Ovary (tissue), 9 donors: ENCODE results near the gene KCNMA1. TPM values are rescaled to one million over a fixed set of nuclear protein-coding genes. Genes with fewer than 3 reads are reported as not detected.

Experiments used
- DNase-seq, 5 donors: peaks; one replicate each; pipeline ENCODE4 v3.0.0-alpha.2; 2019 to 2020
- H3K27ac ChIP-seq, 2 donors: fragments of 200-600 bp; one replicate each; pipeline versions ENCODE4 v1.5.1 to v1.8.0; 2019 to 2022
- H3K27me3 ChIP-seq: fragments of 200-600 bp; one replicate; pipeline ENCODE4 v1.8.0; 2022
- H3K36me3 ChIP-seq: fragments of 200-600 bp; sonication (generic); one replicate; pipeline ENCODE4 v1.5.1; 2019
- H3K4me1 ChIP-seq: one replicate; pipeline ENCODE4 v1.8.1; 2013; ENCODE audit warnings: mild to moderate bottlenecking, moderate library complexity; ENCODE audit not compliant: insufficient read depth
- H3K4me3 ChIP-seq: fragments of 200-600 bp; sonication (generic); one replicate; pipeline ENCODE4 v1.5.1; 2017
- H3K9me3 ChIP-seq, 2 donors: fragments of 200-600 bp in 1 of 2; sonication (generic) in 1 of 2; one replicate each; pipeline versions ENCODE4 v1.5.1 to v1.8.1; 2013 to 2019; ENCODE audit warnings: mild to moderate bottlenecking in 1 of 2, moderate library complexity in 1 of 2
- CTCF ChIP-seq, 3 donors: fragments of 450-650 bp in 2 of 3; fragments of 200-600 bp in 1 of 3; IDR thresholded peaks; one replicate each; pipeline versions ENCODE4 v1.5.1 to v1.8.0; 2016 to 2022; ENCODE audit warnings: antibody characterized with exemption in 3 of 3, mild to moderate bottlenecking in 1 of 3
- EP300 ChIP-seq: sonication (generic); formaldehyde crosslinking; IDR thresholded peaks from one replicate; pipeline ENCODE4 v1.6.1; 2017; ENCODE audit warnings: antibody characterized with exemption
- POLR2A ChIP-seq: fragments of 450-650 bp; IDR thresholded peaks from one replicate; pipeline ENCODE4 v1.6.1; 2017; ENCODE audit warnings: antibody characterized with exemption, mild to moderate bottlenecking, moderate library complexity
- WGBS, 3 donors: extraction: QIAGEN DNeasy Blood & Tissue Kit in 1 of 3; methylation state at CpG; one replicate each; pipeline versions ENCODE4 v1.1.5 to v1.1.7; 2013 to 2017; 5-methylcytosine and 5-hydroxymethylcytosine counted together
- intact Hi-C, 4 donors: fragments of 100-400 bp; cut with DNase I; formaldehyde crosslinking; loops; one replicate each; pipeline versions ENCODE4 v1.11.0 to v1.15.1; 2022 to 2023
- polyA plus RNA-seq, 2 donors: library from polyadenylated mRNA; stranded (reverse); fragments of 200-250 nt in 1 of 2; fragments of 350-450 nt in 1 of 2; fragmentation: Illumina TruSeq in 1 of 2; extraction: RNeasy Lipid Tissue Mini Kit (QIAGEN cat#74804) in 1 of 2; gene quantifications; one replicate each; pipeline ENCODE4 v1.2.3, GENCODE V29; 2013 to 2014
- total RNA-seq, 7 donors: library from RNA; depleted of rRNA in 2 of 7; stranded (reverse); fragments of >200 nt in 2 of 7; fragmentation: NEBNext Ultra II Directional in 3 of 7; extraction: Animal tissue kit (Norgen Biotek cat#: 25700) in 3 of 7; gene quantifications; one replicate each; pipeline versions ENCODE4 v1.1.0 to v1.2.4, GENCODE V29; 2016 to 2023
- donor health status: DM: no; HTN: no; CAD: no; lungs with moderate emphysema.
- donor health status: DM: no; HTN: no; CAD: no.
- donor health status: Bipolar disorder and iron deficiency.
- donor health status: DM: yes; HTN: yes; CAD: no.
- donor health status: DM: no; HTN: no; CAD: no.
- donor health status: DM: yes; HTN: yes; CAD: no.

The KCNMA1 gene
- total and polyA plus RNA-seq, 9 donors: 7.0 to 83.8 (median 25.1) TPM

GRCh38 chr10:76961841-76962240 is 675.8 kb downstream of the KCNMA1 start:
- H3K36me3 ChIP-seq: no peaks in the 10 kb centered on the region
- no peaks in the 10 kb centered on the region for H3K27me3 ChIP-seq
- TF ChIP-seq CTCF (IDR thresholded peaks at IDR 0.05): no peak
- TF ChIP-seq POLR2A: no peak
- TF ChIP-seq EP300: no peak
- no peaks in the 10 kb centered on the region for H3K4me1 ChIP-seq
- H3K4me3 ChIP-seq: no peak overlapping the region
- DNase-seq: no peak
- WGBS, 3 donors: 88 to 92% (median 89%) methylated on average over 5 of the region's 5 CpGs
- H3K27ac ChIP-seq: no peak overlapping the region
- intact Hi-C loops: loop anchor here in 1 of 4 donors (5.0 kb wide), 1 partner anchor 995 kb away; no protein-coding TSS in a partner anchor
- no peaks in the 10 kb centered on the region for H3K9me3 ChIP-seq

GRCh38 chr10:76959111-76959510 is 678.5 kb downstream of the KCNMA1 start:
- 89 to 96% (median 90%) methylated on average over 2 of the region's 2 CpGs for WGBS, 3 donors

GRCh38 chr10:76954838-76955237 is 682.8 kb downstream of the KCNMA1 start:
- Histone ChIP-seq H3K9me3 (no peaks in the 10 kb centered on the region), H3K27ac (no peak overlapping the region), H3K4me1 (no peaks in the 10 kb centered on the region), H3K36me3 (no peaks in the 10 kb centered on the region), H3K27me3 (no peaks in the 10 kb centered on the region), H3K4me3 (no peak overlapping the region)
- WGBS, 3 donors: 87 to 91% (median 88%) methylated on average over 3 of the region's 3 CpGs
- intact Hi-C loops: no loop called here
- no peak for TF ChIP-seq EP300
- no peak for TF ChIP-seq POLR2A
- no peak for DNase-seq

More at GRCh38 chr10:76959111-76959510, 678.5 kb downstream of the KCNMA1 start:
- Histone ChIP-seq H3K36me3 (no peaks in the 10 kb centered on the region), H3K27me3 (no peaks in the 10 kb centered on the region), H3K4me3 (no peak overlapping the region), H3K27ac (no peak overlapping the region), H3K9me3 (no peaks in the 10 kb centered on the region), H3K4me1 (no peaks in the 10 kb centered on the region)
- intact Hi-C loops: no loop called here
- DNase-seq: no peak
- TF ChIP-seq CTCF (IDR thresholded peaks at IDR 0.05) (no peak), EP300 (no peak), POLR2A (no peak)

- TF ChIP-seq CTCF (IDR thresholded peaks at IDR 0.05) (no peak), POLR2A (no peak), EP300 (no peak)
These were observed 687.3 kb downstream of the KCNMA1 start for GRCh38 chr10:76950354-76950753.

GRCh38 chr10:76946270-76946669 is 691.3 kb downstream of the KCNMA1 start:
- no peaks in the 10 kb centered on the region for H3K4me1 ChIP-seq
- no peaks in the 10 kb centered on the region for H3K9me3 ChIP-seq
- no peaks in the 10 kb centered on the region for H3K36me3 ChIP-seq
- no peak for DNase-seq
- 73 to 90% (median 88%) methylated on average over 1 of the region's 1 CpG for WGBS, 3 donors
- no peaks in the 10 kb centered on the region for H3K27me3 ChIP-seq
- intact Hi-C loops: no loop called here
- H3K27ac ChIP-seq: no peak overlapping the region
- no peak for TF ChIP-seq CTCF (IDR thresholded peaks at IDR 0.05)
- TF ChIP-seq EP300: no peak
- no peak for TF ChIP-seq POLR2A
- no peak overlapping the region for H3K4me3 ChIP-seq

More at GRCh38 chr10:76950354-76950753, 687.3 kb downstream of the KCNMA1 start:
- H3K27me3 ChIP-seq: no peaks in the 10 kb centered on the region
- H3K27ac ChIP-seq: no peak overlapping the region
- H3K4me3 ChIP-seq: no peak overlapping the region
- no peak for DNase-seq
- 15 to 69% (median 53%) methylated on average over 1 of the region's 1 CpG for WGBS, 3 donors
- H3K36me3 ChIP-seq: no peaks in the 10 kb centered on the region
- H3K4me1 ChIP-seq: no peaks in the 10 kb centered on the region
- intact Hi-C loops: no loop called here
- no peaks in the 10 kb centered on the region for H3K9me3 ChIP-seq
